ENCODE measurements around the gene ZNF445. TPM values are rescaled to one million over a fixed set of nuclear protein-coding genes. Genes with fewer than 3 reads are reported as not detected.

ZNF445 gene
- 31.5 TPM for total RNA-seq (ENCODE audit: unreplicated experiment)
- long read RNA-seq, result 0 reads

DNA sequence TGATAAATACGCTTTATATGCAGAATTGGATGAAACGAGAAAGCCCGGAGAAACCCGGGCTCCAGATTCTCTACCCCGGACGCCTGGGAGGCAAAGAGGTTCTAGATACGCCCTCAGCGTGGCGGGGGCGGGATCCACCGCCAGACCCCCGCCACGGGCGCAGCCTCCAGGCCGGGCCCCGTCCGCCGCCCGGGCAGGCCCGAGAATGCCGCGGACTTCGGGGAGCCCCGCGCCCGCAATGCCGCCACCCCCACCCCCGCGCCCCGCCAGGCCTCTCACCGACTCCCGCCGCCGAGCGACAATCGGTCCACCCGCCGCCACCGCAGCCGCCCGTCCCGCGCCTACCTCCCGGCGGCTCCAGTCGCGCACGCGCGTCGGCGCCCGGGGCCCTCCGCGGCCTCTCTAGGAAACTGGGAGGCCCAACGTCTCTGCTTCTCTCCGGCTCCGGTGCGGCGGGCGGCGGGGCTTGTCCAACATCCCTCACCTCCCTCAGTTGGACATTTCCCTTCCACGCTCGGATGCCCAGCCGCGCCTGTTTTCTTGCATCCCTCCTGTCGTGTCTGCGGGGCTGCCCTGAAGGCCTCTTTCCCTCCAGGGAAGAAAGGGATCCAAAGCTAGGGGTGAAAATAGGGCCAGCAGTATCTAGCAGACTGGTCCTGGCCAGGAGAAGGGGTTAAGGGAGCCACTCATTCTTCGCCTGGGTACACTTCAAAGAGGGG is at the start of gene ZNF445:
Gene ZNF445 (minus strand): TSS at position 359 of the 719 bp plus-strand sequence. CDS start 22,121 bp downstream, outside the sequence.
- Mint-ChIP-seq H3K27ac (ENCODE audit: unreplicated experiment) (peak within 1 kb of the TSS; percentile 70), H3K4me1 (ENCODE audit: unreplicated experiment) (peaks cover 11% of the 10 kb centered on the region), H3K4me3 (ENCODE audit: unreplicated experiment) (peak within 1 kb of the TSS; percentile 94), H3K27me3 (ENCODE audit: unreplicated experiment) (peaks cover 1% of the 10 kb centered on the region), H3K36me3 (ENCODE audit: low read depth, unreplicated experiment) (peaks cover 3% of the 10 kb centered on the region), H3K9me3 (ENCODE audit: unreplicated experiment) (no peaks in the 10 kb centered on the region)
- DNase-seq (ENCODE audit: low spot score), result peak; percentile 78
- TF ChIP-seq, protein P1, sequence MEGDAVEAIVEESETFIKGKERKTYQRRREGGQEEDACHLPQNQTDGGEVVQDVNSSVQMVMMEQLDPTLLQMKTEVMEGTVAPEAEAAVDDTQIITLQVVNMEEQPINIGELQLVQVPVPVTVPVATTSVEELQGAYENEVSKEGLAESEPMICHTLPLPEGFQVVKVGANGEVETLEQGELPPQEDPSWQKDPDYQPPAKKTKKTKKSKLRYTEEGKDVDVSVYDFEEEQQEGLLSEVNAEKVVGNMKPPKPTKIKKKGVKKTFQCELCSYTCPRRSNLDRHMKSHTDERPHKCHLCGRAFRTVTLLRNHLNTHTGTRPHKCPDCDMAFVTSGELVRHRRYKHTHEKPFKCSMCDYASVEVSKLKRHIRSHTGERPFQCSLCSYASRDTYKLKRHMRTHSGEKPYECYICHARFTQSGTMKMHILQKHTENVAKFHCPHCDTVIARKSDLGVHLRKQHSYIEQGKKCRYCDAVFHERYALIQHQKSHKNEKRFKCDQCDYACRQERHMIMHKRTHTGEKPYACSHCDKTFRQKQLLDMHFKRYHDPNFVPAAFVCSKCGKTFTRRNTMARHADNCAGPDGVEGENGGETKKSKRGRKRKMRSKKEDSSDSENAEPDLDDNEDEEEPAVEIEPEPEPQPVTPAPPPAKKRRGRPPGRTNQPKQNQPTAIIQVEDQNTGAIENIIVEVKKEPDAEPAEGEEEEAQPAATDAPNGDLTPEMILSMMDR (IDR thresholded peaks at IDR 0.05; ENCODE audit: unreplicated experiment), result no peak

DNA sequence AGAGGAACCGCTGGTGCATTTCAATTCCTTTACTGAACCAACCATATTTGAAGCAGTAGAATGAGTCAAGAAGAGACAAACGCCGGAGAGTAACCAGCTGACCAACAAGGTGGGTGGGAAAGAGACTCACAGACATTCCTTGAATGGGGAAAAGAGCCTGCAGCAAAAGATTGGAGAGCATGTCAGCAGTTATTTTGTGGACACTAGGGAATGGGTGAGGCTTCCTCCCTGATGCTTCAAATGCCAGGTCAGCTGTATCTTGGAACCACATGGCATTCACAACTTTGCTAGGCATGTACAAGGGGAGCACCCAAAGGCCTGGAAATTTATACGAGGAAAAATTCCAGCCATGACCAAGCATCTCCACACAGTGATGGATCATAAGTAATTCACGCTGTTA is 47.6 kb upstream of the ZNF445 start:
- H3K9me3 Mint-ChIP-seq (ENCODE audit: unreplicated experiment), result no peaks in the 10 kb centered on the region
- TF ChIP-seq, protein P1 (IDR thresholded peaks at IDR 0.05; ENCODE audit: unreplicated experiment), result no peak
- H3K27me3 Mint-ChIP-seq (ENCODE audit: unreplicated experiment), result no peaks in the 10 kb centered on the region
- no peak overlapping the region for H3K27ac Mint-ChIP-seq (ENCODE audit: unreplicated experiment)
- peaks cover 20% of the 10 kb centered on the region for H3K4me1 Mint-ChIP-seq (ENCODE audit: unreplicated experiment)
- no peak for DNase-seq (ENCODE audit: low spot score)
- no peaks in the 10 kb centered on the region for H3K36me3 Mint-ChIP-seq (ENCODE audit: low read depth, unreplicated experiment)
- no peak overlapping the region for H3K4me3 Mint-ChIP-seq (ENCODE audit: unreplicated experiment)

DNA sequence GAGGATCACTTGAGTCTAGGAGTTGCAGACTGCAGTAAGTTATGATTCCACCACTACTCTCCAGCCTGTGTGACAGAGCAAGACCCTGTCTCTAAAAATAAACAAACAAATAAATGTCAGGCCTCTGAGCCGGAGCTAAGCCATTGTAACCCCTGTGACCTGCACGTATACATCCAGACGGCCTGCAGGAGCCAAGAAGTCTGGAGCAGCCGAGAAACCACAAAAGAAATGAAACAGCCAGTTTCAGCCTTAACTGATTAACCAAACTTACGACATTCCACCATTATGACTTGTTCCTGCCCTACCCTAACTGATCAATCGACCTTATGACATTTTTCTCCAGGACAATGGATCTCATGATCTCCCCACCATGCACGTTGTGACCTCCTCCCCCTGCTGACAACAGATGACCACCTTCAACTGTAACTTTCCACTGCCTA is 45.0 kb upstream of the ZNF445 start:
- Mint-ChIP-seq H3K36me3 (ENCODE audit: low read depth, unreplicated experiment) (no peaks in the 10 kb centered on the region), H3K27me3 (ENCODE audit: unreplicated experiment) (no peaks in the 10 kb centered on the region), H3K27ac (ENCODE audit: unreplicated experiment) (no peak overlapping the region), H3K9me3 (ENCODE audit: unreplicated experiment) (no peaks in the 10 kb centered on the region), H3K4me1 (ENCODE audit: unreplicated experiment) (peaks cover 32% of the 10 kb centered on the region), H3K4me3 (ENCODE audit: unreplicated experiment) (no peak overlapping the region)
- DNase-seq (ENCODE audit: low spot score), result no peak
- TF ChIP-seq, protein P1 (IDR thresholded peaks at IDR 0.05; ENCODE audit: unreplicated experiment), result no peak

- no peak overlapping the region for H3K4me3 Mint-ChIP-seq (ENCODE audit: unreplicated experiment)
- no peak for DNase-seq (ENCODE audit: low spot score)
- H3K27me3 Mint-ChIP-seq (ENCODE audit: unreplicated experiment), result no peaks in the 10 kb centered on the region
- TF ChIP-seq, protein P1 (IDR thresholded peaks at IDR 0.05; ENCODE audit: unreplicated experiment), result no peak
- peaks cover 32% of the 10 kb centered on the region for H3K4me1 Mint-ChIP-seq (ENCODE audit: unreplicated experiment)
- H3K27ac Mint-ChIP-seq (ENCODE audit: unreplicated experiment), result no peak overlapping the region
- no peaks in the 10 kb centered on the region for H3K36me3 Mint-ChIP-seq (ENCODE audit: low read depth, unreplicated experiment)
- H3K9me3 Mint-ChIP-seq (ENCODE audit: unreplicated experiment), result no peaks in the 10 kb centered on the region
Observed at GRCh38 chr3:44521721-44522120, 44.3 kb upstream of the ZNF445 start.

DNA sequence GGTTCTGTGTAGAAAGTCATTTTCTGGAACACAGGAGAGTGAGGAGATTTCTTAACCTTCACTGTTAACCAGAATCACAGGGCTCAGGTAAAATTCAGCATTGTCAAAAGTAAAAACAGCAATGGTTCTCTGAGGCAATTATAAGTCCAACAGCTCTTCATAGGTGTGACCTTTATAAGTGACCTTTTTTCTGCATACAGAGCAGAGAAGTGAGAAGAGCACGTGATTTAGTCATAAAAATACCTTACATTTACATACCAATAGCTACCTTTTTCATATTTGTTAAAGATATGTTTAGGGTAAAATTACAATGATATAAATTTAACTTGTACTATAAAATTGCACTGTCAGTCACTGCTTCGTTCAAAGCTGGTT is 41.3 kb upstream of the ZNF445 start:
- TF ChIP-seq, protein P1 (IDR thresholded peaks at IDR 0.05; ENCODE audit: unreplicated experiment), result no peak
- Mint-ChIP-seq H3K4me1 (ENCODE audit: unreplicated experiment) (peaks cover 40% of the 10 kb centered on the region), H3K4me3 (ENCODE audit: unreplicated experiment) (peak overlapping the region; percentile 3), H3K27ac (ENCODE audit: unreplicated experiment) (peak overlapping the region; percentile 91), H3K36me3 (ENCODE audit: low read depth, unreplicated experiment) (no peaks in the 10 kb centered on the region), H3K9me3 (ENCODE audit: unreplicated experiment) (no peaks in the 10 kb centered on the region), H3K27me3 (ENCODE audit: unreplicated experiment) (no peaks in the 10 kb centered on the region)
- no peak for DNase-seq (ENCODE audit: low spot score)
